HEK293 (cell line): ENCODE data around the gene MLLT6.

Source experiments
- GLI4 ChIP-seq: fragments of 450-650 bp; formaldehyde crosslinking; IDR thresholded peaks from 2 replicates; pipeline ENCODE4 v1.5.1; 2016; ENCODE audit warnings: missing biosample characterization, missing genetic modification characterization
- KLF10 ChIP-seq: fragments of 450-650 bp; IDR thresholded peaks from 2 replicates; pipeline ENCODE4 v1.5.1; 2018; ENCODE audit warnings: missing biosample characterization, mild to moderate bottlenecking, missing genetic modification characterization
- KLF8 ChIP-seq: fragments of 450-650 bp; formaldehyde crosslinking; IDR thresholded peaks from 2 replicates; pipeline ENCODE4 v1.5.1; 2016; ENCODE audit warnings: missing biosample characterization, missing genetic modification characterization
- REPIN1 ChIP-seq: fragments of 450-650 bp; formaldehyde crosslinking; IDR thresholded peaks from 2 replicates; pipeline ENCODE4 v1.5.1; 2017; ENCODE audit warnings: missing biosample characterization, missing genetic modification characterization, low read depth
- ZEB2 ChIP-seq: fragments of 450-650 bp; formaldehyde crosslinking; IDR thresholded peaks from 2 replicates; pipeline ENCODE4 v1.5.1; 2016; ENCODE audit warnings: missing biosample characterization, missing genetic modification characterization
- ZFHX2 ChIP-seq: fragments of 450-650 bp; formaldehyde crosslinking; conservative IDR thresholded peaks from 2 replicates; pipeline ENCODE4 v1.5.1; 2016; ENCODE audit warnings: missing biosample characterization, missing genetic modification characterization
- ZNF239 ChIP-seq: fragments of 450-650 bp; formaldehyde crosslinking; IDR thresholded peaks from 2 replicates; pipeline ENCODE4 v1.5.1; 2016; ENCODE audit warnings: missing biosample characterization, missing genetic modification characterization
- ZNF423 ChIP-seq: fragments of 450-650 bp; formaldehyde crosslinking; IDR thresholded peaks from 2 replicates; pipeline ENCODE4 v1.5.1; 2016; ENCODE audit warnings: missing biosample characterization, missing genetic modification characterization
- ZNF560 ChIP-seq: fragments of 450-650 bp; formaldehyde crosslinking; IDR thresholded peaks from 2 replicates; pipeline ENCODE4 v1.5.1; 2017; ENCODE audit warnings: missing biosample characterization, missing genetic modification characterization, borderline replicate concordance
- ZNF629 ChIP-seq: fragments of 450-650 bp; formaldehyde crosslinking; IDR thresholded peaks from 2 replicates; pipeline ENCODE4 v1.5.1; 2017; ENCODE audit warnings: missing biosample characterization, missing genetic modification characterization
- ZNF664 ChIP-seq: fragments of 450-650 bp; formaldehyde crosslinking; IDR thresholded peaks from 2 replicates; pipeline ENCODE4 v1.5.1; 2016; ENCODE audit warnings: missing biosample characterization, missing genetic modification characterization
- ZNF777 ChIP-seq: fragments of 450-650 bp; formaldehyde crosslinking; IDR thresholded peaks from 2 replicates; pipeline ENCODE4 v1.5.1; 2017; ENCODE audit warnings: missing biosample characterization, missing genetic modification characterization, borderline replicate concordance
- TF ChIP-seq, protein P1 (sequence below): fragments of 450-650 bp; formaldehyde crosslinking; optimal IDR thresholded peaks from 2 replicates; pipeline ENCODE3; 2016; ENCODE audit warnings: missing biosample characterization, mild to moderate bottlenecking, missing genetic modification characterization
- TF ChIP-seq, protein P2 (sequence below): fragments of 450-650 bp; formaldehyde crosslinking; IDR thresholded peaks from 2 replicates; pipeline ENCODE4 v1.5.1; 2016; ENCODE audit warnings: missing biosample characterization, missing genetic modification characterization
- TF ChIP-seq, protein P3 (sequence below): fragments of 450-650 bp; formaldehyde crosslinking; IDR thresholded peaks from 2 replicates; pipeline ENCODE4 v1.5.1; 2016; ENCODE audit warnings: missing biosample characterization, missing genetic modification characterization
- TF ChIP-seq, protein P4 (sequence below): fragments of 450-650 bp; formaldehyde crosslinking; IDR thresholded peaks from 2 replicates; pipeline ENCODE4 v1.5.1; 2016; ENCODE audit warnings: missing biosample characterization, missing genetic modification characterization
- TF ChIP-seq, protein P5 (sequence below): fragments of 450-650 bp; formaldehyde crosslinking; IDR thresholded peaks from 2 replicates; pipeline ENCODE4 v1.5.1; 2016; ENCODE audit warnings: missing biosample characterization, missing genetic modification characterization, borderline replicate concordance
- TF ChIP-seq, protein P6 (sequence below): fragments of 450-650 bp; formaldehyde crosslinking; IDR thresholded peaks from 2 replicates; pipeline ENCODE4 v1.5.1; 2017; ENCODE audit warnings: missing biosample characterization, missing genetic modification characterization
- TF ChIP-seq, protein P7 (sequence below): fragments of 450-650 bp; formaldehyde crosslinking; IDR thresholded peaks from 2 replicates; pipeline ENCODE4 v1.5.1; 2016; ENCODE audit warnings: missing biosample characterization, missing genetic modification characterization
- TF ChIP-seq, protein P8 (sequence below): fragments of 450-650 bp; formaldehyde crosslinking; IDR thresholded peaks from 2 replicates; pipeline ENCODE4 v1.5.1; 2016; ENCODE audit warnings: missing biosample characterization, missing genetic modification characterization

Gene MLLT6

DNA sequence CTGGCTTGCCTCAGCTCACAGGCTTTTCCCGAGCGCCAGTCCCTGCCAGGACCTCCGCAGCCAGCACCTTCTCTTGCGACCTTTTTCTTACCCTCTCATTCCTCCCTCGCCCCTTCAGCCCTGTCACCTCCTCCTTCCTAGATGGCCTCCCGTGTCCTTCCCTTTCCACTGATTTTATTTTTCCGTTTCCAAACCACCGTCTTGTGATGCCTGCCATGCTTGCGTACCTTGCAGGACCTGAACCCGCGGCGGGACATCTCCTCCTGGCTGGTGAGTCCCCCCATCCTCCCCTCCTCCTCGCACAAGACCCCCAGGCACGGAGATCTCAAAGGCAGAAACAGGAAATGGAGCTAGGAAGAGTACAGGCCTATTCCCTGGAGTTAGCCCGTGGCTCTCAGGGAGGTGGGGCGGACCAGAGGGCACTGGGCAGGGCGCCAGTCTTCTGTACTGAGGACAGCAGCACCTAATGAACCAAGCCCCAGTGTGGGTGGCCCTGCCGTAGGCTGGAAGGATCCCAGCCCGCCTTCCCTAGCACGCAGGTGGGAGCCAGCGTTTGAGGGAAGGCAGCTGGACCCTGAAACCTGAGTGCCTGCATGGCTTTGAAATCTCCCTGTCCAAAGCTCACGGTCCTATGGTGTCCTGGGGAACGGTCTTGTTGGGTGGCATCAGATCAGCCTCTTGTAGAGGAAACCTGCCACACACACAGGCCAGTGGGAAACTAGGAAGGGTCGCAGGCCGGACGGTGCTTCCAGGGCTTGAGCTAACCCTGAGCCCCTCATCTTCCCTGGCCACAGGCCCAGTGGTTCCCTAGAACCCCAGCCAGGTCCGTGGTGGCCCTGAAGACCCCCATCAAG is 25.7 kb downstream of the MLLT6 start (continued):
- TF ChIP-seq GLI4 (peak; percentile 81), KLF10 (tag by site-specific recombination) (no peak), ZNF560 (tag by site-specific recombination) (no peak), ZNF664 (tag by site-specific recombination) (no peak), ZFHX2 (tag by site-specific recombination) (peak; percentile 93), REPIN1 (tag by site-specific recombination) (peak; percentile 71; the same call in 1 of the 2 replicates), ZNF423 (tag by site-specific recombination) (peak; percentile 42), KLF8 (tag by site-specific recombination) (peak; percentile 68; the same call in 1 of the 2 replicates), ZEB2 (peak; percentile 77; the same call in 1 of the 2 replicates), ZNF629 (peak; percentile 33; the same call in 1 of the 2 replicates), ZNF239 (tag by site-specific recombination) (peak; percentile 32; the same call in 1 of the 2 replicates), ZNF777 (tag by site-specific recombination) (peak; percentile 80; the same call in 1 of the 2 replicates)
- TF ChIP-seq, protein P1, sequence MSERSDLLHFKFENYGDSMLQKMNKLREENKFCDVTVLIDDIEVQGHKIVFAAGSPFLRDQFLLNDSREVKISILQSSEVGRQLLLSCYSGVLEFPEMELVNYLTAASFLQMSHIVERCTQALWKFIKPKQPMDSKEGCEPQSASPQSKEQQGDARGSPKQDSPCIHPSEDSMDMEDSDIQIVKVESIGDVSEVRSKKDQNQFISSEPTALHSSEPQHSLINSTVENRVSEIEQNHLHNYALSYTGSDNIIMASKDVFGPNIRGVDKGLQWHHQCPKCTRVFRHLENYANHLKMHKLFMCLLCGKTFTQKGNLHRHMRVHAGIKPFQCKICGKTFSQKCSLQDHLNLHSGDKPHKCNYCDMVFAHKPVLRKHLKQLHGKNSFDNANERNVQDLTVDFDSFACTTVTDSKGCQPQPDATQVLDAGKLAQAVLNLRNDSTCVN = peak; percentile 40
- TF ChIP-seq, protein P2, sequence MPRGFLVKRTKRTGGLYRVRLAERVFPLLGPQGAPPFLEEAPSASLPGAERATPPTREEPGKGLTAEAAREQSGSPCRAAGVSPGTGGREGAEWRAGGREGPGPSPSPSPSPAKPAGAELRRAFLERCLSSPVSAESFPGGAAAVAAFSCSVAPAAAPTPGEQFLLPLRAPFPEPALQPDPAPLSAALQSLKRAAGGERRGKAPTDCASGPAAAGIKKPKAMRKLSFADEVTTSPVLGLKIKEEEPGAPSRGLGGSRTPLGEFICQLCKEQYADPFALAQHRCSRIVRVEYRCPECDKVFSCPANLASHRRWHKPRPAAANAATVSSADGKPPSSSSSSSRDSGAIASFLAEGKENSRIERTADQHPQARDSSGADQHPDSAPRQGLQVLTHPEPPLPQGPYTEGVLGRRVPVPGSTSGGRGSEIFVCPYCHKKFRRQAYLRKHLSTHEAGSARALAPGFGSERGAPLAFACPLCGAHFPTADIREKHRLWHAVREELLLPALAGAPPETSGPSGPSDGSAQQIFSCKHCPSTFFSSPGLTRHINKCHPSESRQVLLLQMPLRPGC (tag by site-specific recombination) = 0 out of 2 replicates have a peak, but pooled peaks have one; percentile 37
- TF ChIP-seq, protein P3, sequence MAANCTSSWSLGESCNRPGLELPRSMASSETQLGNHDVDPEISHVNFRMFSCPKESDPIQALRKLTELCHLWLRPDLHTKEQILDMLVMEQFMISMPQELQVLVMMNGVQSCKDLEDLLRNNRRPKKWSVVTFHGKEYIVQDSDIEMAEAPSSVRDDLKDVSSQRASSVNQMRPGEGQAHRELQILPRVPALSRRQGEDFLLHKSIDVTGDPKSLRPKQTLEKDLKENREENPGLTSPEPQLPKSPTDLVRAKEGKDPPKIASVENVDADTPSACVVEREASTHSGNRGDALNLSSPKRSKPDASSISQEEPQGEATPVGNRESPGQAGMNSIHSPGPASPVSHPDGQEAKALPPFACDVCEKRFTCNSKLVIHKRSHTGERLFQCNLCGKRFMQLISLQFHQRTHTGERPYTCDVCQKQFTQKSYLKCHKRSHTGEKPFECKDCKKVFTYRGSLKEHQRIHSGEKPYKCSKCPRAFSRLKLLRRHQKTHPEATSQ = peak; percentile 23; the same call in 1 of the 2 replicates
- TF ChIP-seq, protein P4, sequence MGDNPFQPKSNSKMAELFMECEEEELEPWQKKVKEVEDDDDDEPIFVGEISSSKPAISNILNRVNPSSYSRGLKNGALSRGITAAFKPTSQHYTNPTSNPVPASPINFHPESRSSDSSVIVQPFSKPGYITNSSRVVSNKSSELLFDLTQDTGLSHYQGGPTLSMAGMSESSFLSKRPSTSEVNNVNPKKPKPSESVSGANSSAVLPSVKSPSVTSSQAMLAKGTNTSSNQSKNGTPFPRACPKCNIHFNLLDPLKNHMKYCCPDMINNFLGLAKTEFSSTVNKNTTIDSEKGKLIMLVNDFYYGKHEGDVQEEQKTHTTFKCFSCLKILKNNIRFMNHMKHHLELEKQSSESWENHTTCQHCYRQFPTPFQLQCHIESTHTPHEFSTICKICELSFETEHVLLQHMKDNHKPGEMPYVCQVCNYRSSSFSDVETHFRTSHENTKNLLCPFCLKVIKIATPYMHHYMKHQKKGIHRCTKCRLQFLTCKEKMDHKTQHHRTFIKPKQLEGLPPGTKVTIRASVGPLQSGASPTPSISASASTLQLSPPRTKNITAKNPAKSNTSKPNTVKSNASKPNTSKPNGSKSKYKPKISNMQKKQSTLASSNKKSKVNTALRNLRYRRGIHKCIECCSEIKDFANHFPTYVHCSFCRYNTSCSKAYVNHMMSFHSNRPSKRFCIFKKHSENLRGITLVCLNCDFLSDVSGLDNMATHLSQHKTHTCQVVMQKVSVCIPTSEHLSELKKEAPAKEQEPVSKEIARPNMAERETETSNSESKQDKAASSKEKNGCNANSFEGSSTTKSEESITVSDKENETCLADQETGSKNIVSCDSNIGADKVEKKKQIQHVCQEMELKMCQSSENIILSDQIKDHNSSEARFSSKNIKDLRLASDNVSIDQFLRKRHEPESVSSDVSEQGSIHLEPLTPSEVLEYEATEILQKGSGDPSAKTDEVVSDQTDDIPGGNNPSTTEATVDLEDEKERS = no peak
- TF ChIP-seq, protein P5, sequence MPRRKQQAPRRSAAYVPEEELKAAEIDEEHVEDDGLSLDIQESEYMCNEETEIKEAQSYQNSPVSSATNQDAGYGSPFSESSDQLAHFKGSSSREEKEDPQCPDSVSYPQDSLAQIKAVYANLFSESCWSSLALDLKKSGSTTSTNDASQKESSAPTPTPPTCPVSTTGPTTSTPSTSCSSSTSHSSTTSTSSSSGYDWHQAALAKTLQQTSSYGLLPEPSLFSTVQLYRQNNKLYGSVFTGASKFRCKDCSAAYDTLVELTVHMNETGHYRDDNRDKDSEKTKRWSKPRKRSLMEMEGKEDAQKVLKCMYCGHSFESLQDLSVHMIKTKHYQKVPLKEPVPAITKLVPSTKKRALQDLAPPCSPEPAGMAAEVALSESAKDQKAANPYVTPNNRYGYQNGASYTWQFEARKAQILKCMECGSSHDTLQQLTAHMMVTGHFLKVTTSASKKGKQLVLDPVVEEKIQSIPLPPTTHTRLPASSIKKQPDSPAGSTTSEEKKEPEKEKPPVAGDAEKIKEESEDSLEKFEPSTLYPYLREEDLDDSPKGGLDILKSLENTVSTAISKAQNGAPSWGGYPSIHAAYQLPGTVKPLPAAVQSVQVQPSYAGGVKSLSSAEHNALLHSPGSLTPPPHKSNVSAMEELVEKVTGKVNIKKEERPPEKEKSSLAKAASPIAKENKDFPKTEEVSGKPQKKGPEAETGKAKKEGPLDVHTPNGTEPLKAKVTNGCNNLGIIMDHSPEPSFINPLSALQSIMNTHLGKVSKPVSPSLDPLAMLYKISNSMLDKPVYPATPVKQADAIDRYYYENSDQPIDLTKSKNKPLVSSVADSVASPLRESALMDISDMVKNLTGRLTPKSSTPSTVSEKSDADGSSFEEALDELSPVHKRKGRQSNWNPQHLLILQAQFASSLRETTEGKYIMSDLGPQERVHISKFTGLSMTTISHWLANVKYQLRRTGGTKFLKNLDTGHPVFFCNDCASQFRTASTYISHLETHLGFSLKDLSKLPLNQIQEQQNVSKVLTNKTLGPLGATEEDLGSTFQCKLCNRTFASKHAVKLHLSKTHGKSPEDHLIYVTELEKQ (tag by site-specific recombination) = no peak
- TF ChIP-seq, protein P6, sequence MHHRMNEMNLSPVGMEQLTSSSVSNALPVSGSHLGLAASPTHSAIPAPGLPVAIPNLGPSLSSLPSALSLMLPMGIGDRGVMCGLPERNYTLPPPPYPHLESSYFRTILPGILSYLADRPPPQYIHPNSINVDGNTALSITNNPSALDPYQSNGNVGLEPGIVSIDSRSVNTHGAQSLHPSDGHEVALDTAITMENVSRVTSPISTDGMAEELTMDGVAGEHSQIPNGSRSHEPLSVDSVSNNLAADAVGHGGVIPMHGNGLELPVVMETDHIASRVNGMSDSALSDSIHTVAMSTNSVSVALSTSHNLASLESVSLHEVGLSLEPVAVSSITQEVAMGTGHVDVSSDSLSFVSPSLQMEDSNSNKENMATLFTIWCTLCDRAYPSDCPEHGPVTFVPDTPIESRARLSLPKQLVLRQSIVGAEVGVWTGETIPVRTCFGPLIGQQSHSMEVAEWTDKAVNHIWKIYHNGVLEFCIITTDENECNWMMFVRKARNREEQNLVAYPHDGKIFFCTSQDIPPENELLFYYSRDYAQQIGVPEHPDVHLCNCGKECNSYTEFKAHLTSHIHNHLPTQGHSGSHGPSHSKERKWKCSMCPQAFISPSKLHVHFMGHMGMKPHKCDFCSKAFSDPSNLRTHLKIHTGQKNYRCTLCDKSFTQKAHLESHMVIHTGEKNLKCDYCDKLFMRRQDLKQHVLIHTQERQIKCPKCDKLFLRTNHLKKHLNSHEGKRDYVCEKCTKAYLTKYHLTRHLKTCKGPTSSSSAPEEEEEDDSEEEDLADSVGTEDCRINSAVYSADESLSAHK (tag by site-specific recombination) = no peak
- TF ChIP-seq, protein P7, sequence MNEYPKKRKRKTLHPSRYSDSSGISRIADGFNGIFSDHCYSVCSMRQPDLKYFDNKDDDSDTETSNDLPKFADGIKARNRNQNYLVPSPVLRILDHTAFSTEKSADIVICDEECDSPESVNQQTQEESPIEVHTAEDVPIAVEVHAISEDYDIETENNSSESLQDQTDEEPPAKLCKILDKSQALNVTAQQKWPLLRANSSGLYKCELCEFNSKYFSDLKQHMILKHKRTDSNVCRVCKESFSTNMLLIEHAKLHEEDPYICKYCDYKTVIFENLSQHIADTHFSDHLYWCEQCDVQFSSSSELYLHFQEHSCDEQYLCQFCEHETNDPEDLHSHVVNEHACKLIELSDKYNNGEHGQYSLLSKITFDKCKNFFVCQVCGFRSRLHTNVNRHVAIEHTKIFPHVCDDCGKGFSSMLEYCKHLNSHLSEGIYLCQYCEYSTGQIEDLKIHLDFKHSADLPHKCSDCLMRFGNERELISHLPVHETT = 0 out of 2 replicates have a peak, but pooled peaks have one; percentile 64
- TF ChIP-seq, protein P8, sequence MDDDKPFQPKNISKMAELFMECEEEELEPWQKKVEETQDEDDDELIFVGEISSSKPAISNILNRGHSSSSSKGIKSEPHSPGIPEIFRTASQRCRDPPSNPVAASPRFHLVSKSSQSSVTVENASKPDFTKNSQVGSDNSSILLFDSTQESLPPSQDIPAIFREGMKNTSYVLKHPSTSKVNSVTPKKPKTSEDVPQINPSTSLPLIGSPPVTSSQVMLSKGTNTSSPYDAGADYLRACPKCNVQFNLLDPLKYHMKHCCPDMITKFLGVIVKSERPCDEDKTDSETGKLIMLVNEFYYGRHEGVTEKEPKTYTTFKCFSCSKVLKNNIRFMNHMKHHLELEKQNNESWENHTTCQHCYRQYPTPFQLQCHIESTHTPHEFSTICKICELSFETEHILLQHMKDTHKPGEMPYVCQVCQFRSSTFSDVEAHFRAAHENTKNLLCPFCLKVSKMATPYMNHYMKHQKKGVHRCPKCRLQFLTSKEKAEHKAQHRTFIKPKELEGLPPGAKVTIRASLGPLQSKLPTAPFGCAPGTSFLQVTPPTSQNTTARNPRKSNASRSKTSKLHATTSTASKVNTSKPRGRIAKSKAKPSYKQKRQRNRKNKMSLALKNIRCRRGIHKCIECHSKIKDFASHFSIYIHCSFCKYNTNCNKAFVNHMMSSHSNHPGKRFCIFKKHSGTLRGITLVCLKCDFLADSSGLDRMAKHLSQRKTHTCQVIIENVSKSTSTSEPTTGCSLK = no peak
